ENCODE results near the gene B3GALNT2. TPM values are rescaled to one million over a fixed set of nuclear protein-coding genes. Genes with fewer than 3 reads are reported as not detected.
"Not testable (repeated sequence)": the region's sequence is repeated elsewhere in the genome, so short reads cannot be mapped to it uniquely, and the experiment has no call there.

The B3GALNT2 gene
- total and polyA plus RNA-seq, 8 donors, result 8.6 to 51.6 (median 37.4) TPM

DNA sequence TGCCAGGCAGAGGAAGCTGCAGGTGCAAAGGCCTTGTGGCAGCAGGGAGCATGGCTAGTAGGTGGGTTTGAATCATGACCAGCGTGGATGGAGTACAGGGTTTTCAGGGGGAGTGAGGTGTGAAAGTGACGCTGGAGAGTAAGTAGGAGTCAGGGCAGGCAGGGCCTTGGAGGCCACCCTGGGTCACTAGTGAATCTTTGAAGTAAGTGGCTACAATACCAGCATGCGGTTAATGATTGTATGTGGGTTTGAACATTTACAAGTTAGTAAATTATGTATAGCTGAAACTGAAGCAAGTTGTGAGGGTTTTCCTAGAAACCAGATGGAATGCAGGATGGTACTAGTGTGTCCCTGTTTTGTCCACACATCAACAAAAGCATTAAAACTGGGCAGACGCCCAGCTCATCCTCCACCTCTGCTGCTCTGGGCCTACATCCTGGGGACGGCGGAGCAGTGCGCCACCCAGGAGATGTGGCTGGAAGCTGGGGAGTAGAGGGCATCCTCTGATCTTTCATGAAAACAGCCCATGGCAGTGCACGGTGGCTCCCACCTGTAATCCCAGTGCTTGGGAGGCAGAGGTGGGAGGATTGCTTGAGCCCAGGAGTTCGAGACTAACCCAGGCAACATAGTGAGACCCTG lies 41.2 kb upstream of the B3GALNT2 start:
- FAIRE-seq (no peak), DNase-seq (no peak), ATAC-seq (no peak)
- 79 to 91% methylated on average over 9 of the region's 9 CpGs for WGBS, 2 donors
- no peaks in the 10 kb centered on the region for H3K9me3 ChIP-seq
- no peaks in the 10 kb centered on the region for H3K27me3 ChIP-seq
- no peak overlapping the region for H3K27ac ChIP-seq
- H3K4me3 ChIP-seq, result no peak overlapping the region
- H3K4me1 ChIP-seq, result no peaks in the 10 kb centered on the region
- H3K36me3 ChIP-seq, result no peaks in the 10 kb centered on the region
- intact Hi-C loops (cut with DNase I), result no loop called here
- TF ChIP-seq, protein P1, sequence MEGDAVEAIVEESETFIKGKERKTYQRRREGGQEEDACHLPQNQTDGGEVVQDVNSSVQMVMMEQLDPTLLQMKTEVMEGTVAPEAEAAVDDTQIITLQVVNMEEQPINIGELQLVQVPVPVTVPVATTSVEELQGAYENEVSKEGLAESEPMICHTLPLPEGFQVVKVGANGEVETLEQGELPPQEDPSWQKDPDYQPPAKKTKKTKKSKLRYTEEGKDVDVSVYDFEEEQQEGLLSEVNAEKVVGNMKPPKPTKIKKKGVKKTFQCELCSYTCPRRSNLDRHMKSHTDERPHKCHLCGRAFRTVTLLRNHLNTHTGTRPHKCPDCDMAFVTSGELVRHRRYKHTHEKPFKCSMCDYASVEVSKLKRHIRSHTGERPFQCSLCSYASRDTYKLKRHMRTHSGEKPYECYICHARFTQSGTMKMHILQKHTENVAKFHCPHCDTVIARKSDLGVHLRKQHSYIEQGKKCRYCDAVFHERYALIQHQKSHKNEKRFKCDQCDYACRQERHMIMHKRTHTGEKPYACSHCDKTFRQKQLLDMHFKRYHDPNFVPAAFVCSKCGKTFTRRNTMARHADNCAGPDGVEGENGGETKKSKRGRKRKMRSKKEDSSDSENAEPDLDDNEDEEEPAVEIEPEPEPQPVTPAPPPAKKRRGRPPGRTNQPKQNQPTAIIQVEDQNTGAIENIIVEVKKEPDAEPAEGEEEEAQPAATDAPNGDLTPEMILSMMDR (IDR thresholded peaks at IDR 0.05), result no peak

DNA sequence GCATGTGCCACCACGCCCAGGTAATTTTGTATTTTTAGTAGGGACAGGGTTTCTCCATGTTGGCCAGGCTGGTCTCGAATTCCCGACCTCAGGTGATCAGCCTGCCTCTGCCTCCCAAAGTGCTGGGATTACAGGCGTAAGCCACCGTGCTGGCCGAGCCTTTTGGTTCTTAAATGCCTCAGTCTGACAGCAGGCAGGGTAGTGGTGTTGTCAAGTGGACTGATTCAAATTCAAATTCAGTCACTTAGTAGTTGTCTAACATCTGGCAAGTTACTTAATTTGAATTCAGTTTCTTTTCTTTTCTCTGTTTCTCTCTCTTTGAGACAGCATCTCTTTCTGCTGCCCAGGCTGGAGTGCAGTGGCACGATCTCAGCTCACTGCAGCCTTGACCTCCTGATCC lies 38.6 kb upstream of the B3GALNT2 start:
- ATAC-seq; H3K27me3 ChIP-seq; H3K4me1 ChIP-seq; DNase-seq; intact Hi-C loops (cut with DNase I); H3K36me3 ChIP-seq; H3K27ac ChIP-seq; FAIRE-seq; H3K4me3 ChIP-seq; H3K9me3 ChIP-seq: not testable (repeated sequence)
- 70 to 81% methylated on average over 7 of the region's 7 CpGs for WGBS, 2 donors

DNA sequence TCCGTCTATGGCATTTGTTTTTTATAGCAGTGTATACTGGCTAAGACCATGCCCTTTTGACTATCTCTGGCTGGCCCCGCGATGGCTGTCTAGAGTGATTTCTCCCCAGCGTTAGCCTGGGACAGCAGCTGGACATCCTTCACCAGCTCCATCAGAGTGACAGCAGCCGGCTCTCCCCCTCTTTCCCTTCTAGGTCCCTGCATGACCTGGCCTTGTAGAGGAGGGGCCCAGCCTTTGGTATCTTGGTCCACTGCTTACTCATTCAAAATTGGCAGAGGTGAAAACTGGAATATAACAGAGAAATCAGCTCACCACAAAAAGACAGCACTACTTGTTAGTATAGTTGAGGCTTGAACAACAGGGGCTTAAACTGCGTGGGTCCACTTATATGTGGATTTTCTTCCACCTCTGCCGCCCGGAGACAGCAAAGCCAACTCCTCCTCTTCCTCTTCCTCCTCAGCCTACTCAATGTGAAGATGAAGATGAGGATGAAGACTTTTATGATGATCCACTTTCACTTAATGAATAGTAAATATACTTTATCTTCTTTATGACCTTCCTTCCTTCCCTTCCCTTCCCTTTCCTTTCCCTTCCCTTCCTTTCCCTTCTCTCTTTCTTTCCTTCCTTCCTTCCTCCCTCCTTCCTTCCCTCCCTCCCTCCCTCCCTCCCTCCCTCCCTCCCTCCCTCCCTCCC lies 29.4 kb upstream of the B3GALNT2 start:
- DNase-seq, result no peak
- intact Hi-C loops (cut with DNase I), result no loop called here
- TF ChIP-seq, protein P1 (IDR thresholded peaks at IDR 0.05), result no peak
- no peaks in the 10 kb centered on the region for H3K9me3 ChIP-seq
- no peaks in the 10 kb centered on the region for H3K4me1 ChIP-seq
- no peak for ATAC-seq
- 65 to 72% methylated on average over 8 of the region's 8 CpGs for WGBS, 2 donors
- FAIRE-seq, result no peak
- H3K36me3 ChIP-seq, result no peaks in the 10 kb centered on the region
- H3K27ac ChIP-seq, result no peak overlapping the region
- H3K27me3 ChIP-seq, result no peaks in the 10 kb centered on the region
- H3K4me3 ChIP-seq, result no peak overlapping the region

DNA sequence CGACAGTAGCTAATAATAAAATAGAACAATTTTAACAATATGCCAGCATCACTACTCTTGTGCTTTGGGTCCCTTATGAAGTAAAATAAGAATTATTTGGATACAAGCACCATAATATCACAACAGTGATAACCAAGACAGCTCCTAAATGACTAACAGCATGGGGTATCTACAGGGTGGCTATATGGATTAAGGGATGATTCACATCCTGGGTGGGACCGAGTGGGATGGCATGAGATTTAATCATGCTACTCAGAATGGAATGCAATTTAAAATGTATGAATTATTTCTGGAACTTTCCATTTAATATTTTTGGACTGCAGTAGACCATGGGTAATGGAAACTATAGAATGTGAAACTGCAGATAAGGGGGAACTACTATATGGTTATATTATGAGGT lies 28.1 kb upstream of the B3GALNT2 start:
- no peak overlapping the region for H3K4me3 ChIP-seq
- H3K36me3 ChIP-seq, result no peaks in the 10 kb centered on the region
- no peak overlapping the region for H3K27ac ChIP-seq
- H3K4me1 ChIP-seq, result no peaks in the 10 kb centered on the region
- no peak for ATAC-seq
- no peak for DNase-seq
- H3K9me3 ChIP-seq, result no peaks in the 10 kb centered on the region
- TF ChIP-seq, protein P1 (IDR thresholded peaks at IDR 0.05), result no peak
- 75 to 86% methylated on average over 2 of the region's 2 CpGs for WGBS, 2 donors
- no peak for FAIRE-seq
- intact Hi-C loops (cut with DNase I), result no loop called here
- no peaks in the 10 kb centered on the region for H3K27me3 ChIP-seq

DNA sequence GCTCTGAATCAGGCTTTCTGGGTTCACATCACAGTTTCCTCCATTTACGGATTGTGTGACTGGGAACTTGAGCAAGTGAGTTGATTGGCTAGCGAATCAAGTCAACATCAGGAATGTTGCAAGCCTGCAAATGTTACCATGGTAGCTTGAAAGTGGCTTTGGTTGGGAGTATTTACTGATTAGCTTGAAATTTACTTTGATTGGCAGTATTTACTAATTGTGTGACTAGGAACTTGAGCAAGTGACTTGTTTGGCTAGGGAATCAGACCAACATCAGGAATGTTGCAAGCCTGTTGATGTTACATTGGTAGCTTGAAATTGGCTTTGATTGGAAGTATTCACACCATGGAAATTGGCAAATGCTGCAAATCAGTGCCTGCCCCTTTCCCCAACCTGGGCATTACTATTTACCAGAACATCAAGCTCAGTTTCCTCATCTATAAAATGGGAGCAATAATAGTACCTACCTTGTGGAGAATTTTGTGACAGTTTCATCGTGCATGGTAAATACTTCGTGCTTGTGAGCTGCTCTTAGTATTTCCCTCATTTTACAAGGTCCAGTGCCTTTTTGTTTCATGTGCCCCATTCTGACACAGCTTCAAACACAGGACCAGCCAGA lies 23.1 kb upstream of the B3GALNT2 start:
- intact Hi-C loops (cut with DNase I), result no loop called here
- FAIRE-seq, result no peak

More for the DNA sequence above, 23.1 kb upstream of the B3GALNT2 start:
- TF ChIP-seq, protein P1 (IDR thresholded peaks at IDR 0.05), result no peak
- Histone ChIP-seq H3K4me3 (no peak overlapping the region), H3K27me3 (no peaks in the 10 kb centered on the region), H3K36me3 (no peaks in the 10 kb centered on the region), H3K4me1 (no peaks in the 10 kb centered on the region), H3K9me3 (no peaks in the 10 kb centered on the region), H3K27ac (no peak overlapping the region)
- peak in 2 of 6 donors; percentile 15 to 22 for DNase-seq
- peak; percentile 41 to 86 (median 84) for ATAC-seq
- 55 to 59% methylated on average over 4 of the region's 4 CpGs for WGBS, 2 donors

Measured in pancreas (tissue), 10 donors.